AG04450 (cell line): Measurements from ENCODE around the gene MZF1. TPM values are rescaled to one million over a fixed set of nuclear protein-coding genes. Genes with fewer than 3 reads are reported as not detected.
"Not testable (repeated sequence)": the region's sequence is repeated elsewhere in the genome, so short reads cannot be mapped to it uniquely, and the experiment has no call there.

Experiments used
- CTCF ChIA-PET: fragments of 300-600, 350-600 bp; formaldehyde crosslinking; extraction: SDS; loops from one replicate; lab custom pipeline; 2022; ENCODE audit warnings: antibody characterized with exemption, inconsistent platforms; lab: Charles Lee
- POLR2A ChIA-PET: fragments of 350-600 bp; formaldehyde crosslinking; extraction: SDS; loops from one replicate; lab custom pipeline; 2021; ENCODE audit warnings: antibody characterized with exemption, inconsistent platforms; lab: Yijun Ruan, JAX
- DNase-seq: peaks from one replicate; pipeline ENCODE4 v3.0.0-alpha.2; 2011; ENCODE audit warnings: low read depth, low spot score
- H3K27ac ChIP-seq: one replicate; pipeline ENCODE4 v1.5.1; 2012; ENCODE audit warnings: low read depth, low read length, control low read depth
- H3K27me3 ChIP-seq: one replicate; pipeline ENCODE4 v1.6.0; 2012; ENCODE audit warnings: low read length; ENCODE audit not compliant: control insufficient read depth, insufficient read depth
- H3K4me3 ChIP-seq: 2 replicates; pipeline ENCODE4 v1.5.1; 2011; ENCODE audit warnings: mild to moderate bottlenecking, low read depth, low read length, control low read depth
- H3K9me3 ChIP-seq: 2 replicates; pipeline ENCODE4 v1.5.1; 2012; ENCODE audit warnings: low read length; ENCODE audit not compliant: control insufficient read depth, insufficient read depth
- polyA plus RNA-seq: library from polyadenylated mRNA; depleted of rRNA; stranded (reverse); fragments of >200 nt; gene quantifications from 2 replicates; pipeline ENCODE4 v1.2.3, GENCODE V29; 2011
- TF ChIP-seq, protein P1 (sequence below): IDR thresholded peaks from 2 replicates; pipeline ENCODE4 v1.5.1; 2011; ENCODE audit warnings: low read depth, low read length, control low read depth, inconsistent platforms

Gene MZF1
- polyA plus RNA-seq, 1 experiment, result 5.5 TPM

DNA sequence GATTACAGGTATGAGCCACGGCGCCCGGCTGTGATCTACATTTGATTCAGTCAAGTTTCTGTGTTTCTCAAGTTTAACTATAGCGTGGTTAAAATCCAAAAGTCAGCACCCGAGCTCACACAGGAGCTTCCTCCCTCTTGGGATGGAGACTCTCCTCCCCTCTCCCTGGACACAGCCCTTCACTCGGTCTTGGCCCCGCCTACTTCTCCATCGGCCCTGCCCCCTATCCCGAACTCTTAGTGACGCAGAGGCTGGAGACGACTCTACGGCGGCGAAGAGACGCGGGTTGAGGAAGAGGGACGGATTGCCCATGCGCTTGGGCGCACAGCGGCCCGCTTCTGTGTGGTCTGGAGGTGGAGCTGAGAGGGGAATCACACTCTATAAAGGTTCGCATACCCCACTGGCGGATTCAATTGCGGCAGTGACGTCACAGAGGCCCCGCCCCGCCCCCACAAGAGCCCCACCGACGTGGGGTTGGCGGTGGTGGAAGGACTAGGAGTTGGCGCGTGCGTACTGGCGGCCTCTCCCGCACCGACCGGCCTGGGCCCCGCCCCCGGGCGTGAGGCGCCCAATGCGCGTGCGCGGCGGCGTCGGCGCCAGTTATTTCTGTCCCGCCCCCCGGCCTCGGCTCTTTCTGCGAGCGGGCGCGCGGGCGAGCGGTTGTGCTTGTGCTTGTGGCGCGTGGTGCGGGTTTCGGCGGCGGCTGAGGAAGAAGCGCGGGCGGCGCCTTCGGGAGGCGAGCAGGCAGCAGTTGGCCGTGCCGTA lies 29.1 kb downstream of the MZF1 start, which contains the start of gene TRIM28:
TSS of gene TRIM28 (plus strand) at position 239 of the 765 bp plus-strand sequence. CDS start 694 bp downstream, outside the sequence.
- TF ChIP-seq, protein P1, sequence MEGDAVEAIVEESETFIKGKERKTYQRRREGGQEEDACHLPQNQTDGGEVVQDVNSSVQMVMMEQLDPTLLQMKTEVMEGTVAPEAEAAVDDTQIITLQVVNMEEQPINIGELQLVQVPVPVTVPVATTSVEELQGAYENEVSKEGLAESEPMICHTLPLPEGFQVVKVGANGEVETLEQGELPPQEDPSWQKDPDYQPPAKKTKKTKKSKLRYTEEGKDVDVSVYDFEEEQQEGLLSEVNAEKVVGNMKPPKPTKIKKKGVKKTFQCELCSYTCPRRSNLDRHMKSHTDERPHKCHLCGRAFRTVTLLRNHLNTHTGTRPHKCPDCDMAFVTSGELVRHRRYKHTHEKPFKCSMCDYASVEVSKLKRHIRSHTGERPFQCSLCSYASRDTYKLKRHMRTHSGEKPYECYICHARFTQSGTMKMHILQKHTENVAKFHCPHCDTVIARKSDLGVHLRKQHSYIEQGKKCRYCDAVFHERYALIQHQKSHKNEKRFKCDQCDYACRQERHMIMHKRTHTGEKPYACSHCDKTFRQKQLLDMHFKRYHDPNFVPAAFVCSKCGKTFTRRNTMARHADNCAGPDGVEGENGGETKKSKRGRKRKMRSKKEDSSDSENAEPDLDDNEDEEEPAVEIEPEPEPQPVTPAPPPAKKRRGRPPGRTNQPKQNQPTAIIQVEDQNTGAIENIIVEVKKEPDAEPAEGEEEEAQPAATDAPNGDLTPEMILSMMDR, result no peak
- CTCF ChIA-PET, result interaction anchor here (0.6 to 1.4 kb wide), 4 partner anchors 24 to 714 kb away, joined by 3 to 5 read pairs (median 3); partner anchors contain the start of genes ZBTB45 and ZNF587B
- H3K4me3 ChIP-seq, result peak within 1 kb of the TSS; percentile 84
- no peaks in the 10 kb centered on the region; the same call in 1 of the 2 replicates for H3K9me3 ChIP-seq
- POLR2A ChIA-PET, result interaction anchor here (0.6 to 3.2 kb wide), 15 partner anchors 10 to 1138 kb away, joined by 3 to 54 read pairs (median 5); partner anchors contain the start of genes CHMP2A, UBE2M, ZBTB45 and ZNF324B
- peak; percentile 99 for DNase-seq
- peak within 1 kb of the TSS; percentile 97 for H3K27ac ChIP-seq
- peaks cover 6% of the 10 kb centered on the region for H3K27me3 ChIP-seq

DNA sequence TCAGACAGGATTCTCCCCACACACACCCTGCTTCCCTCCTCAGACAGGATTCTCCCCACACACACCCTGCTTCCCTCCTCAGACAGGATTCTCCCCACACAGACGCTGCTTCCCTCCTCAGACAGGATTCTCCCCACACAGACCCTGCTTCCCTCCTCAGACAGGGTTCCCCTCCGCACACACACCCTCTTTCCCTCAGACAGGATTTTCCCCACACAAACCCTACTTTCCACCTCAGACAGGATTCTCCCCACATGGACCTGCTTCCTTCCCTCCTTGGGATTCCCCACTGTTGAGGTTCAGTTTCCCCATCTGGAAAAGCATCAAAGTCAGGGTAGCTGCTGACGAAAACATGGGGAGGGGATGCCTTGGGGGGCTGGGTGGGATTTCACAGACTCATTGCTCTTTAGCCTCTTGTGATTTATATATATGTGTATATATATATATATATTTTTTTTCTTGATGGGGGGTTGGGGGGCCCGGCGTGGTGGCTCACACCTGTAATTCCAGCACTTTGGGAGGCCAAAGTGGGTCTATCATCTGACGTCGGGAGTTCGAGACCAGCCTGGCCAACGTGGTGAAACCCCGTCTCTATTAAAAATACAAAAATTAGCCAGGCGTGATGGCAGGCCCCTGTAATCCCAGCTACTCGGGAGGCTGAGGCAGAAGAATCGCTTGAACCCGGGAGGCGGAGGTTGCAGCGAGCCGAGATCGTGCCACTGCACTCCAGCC lies 30.3 kb downstream of the MZF1 start:
- Histone ChIP-seq H3K4me3 (peak overlapping the region; percentile 38; the same call in 1 of the 2 replicates), H3K27ac (peak overlapping the region; percentile 97)
- POLR2A ChIA-PET, result interaction anchor here (1.0 to 3.2 kb wide), 4 partner anchors 11 to 91 kb away, joined by 4 to 54 read pairs (median 34); partner anchors contain the start of genes CHMP2A, UBE2M, ZBTB45 and ZNF324B

DNA sequence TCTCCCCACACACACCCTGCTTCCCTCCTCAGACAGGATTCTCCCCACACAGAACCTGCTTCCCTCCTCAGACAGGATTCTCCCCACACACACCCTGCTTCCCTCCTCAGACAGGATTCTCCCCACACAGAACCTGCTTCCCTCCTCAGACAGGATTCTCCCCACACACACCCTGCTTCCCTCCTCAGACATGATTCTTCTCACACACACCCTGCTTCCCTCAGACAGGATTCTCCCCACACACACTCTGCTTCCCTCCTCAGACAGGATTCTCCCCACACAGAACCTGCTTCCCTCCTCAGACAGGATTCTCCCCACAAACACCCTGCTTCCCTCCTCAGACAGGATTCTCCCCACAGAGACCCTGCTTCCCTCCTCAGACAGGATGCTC lies 34.0 kb downstream of the MZF1 start:
- H3K4me3 ChIP-seq, H3K9me3 ChIP-seq, H3K27ac ChIP-seq, DNase-seq, CTCF ChIA-PET, POLR2A ChIA-PET: not testable (repeated sequence)
- peaks cover 25% of the 10 kb centered on the region for H3K27me3 ChIP-seq

More for the DNA sequence above, 30.3 kb downstream of the MZF1 start:
- not testable (repeated sequence) for H3K9me3 ChIP-seq, DNase-seq
- peaks cover 18% of the 10 kb centered on the region for H3K27me3 ChIP-seq
- CTCF ChIA-PET, result interaction anchor here (1.1 to 1.4 kb wide), 3 partner anchors 23 to 38 kb away, joined by 3 to 5 read pairs (median 3); partner anchors contain the start of gene ZBTB45

DNA sequence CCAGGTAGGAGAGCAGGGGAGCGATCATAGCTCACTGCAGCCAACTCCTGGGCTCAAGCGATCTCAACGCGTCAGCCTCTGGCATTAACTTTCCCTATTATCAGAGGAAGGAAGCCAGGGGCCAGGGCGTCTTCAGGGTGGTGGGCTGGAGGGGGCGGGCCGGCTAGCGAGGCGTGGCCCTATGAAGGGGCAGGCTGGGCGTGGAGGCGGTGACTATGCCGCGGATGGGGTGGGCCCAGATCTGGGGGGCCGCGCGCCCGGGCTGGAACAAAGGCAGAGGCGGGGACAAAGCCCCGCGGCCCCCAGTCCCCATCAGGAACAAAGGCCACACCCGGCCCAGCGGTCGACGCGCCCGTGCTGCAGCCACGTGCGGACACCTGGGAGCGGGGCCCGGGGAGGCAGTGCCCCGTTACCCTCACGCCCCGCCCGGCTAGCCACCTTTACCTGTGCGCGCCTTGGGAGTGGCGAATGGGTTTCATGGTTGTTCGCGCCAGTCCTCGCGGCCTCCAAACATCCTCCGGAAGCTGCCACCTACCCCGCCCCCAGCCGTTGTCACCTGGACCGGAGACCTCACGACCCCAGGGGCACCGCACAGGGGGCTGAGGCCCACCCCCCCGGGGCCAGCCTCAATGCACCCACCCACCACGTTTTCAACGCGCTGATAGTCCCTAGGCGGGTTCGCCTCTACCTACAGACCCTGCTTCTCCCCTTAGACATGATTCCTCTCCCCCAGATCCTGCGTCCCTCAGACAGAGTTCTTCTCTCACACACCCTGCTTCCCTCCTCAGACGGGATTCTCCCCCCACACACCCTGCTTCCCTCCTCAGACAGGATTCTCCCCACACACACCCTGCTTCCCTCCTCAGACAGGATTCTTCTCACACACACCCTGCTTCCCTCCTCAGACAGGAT lies 34.6 kb downstream of the MZF1 start:
- Histone ChIP-seq H3K27ac (no peak overlapping the region), H3K9me3 (no peaks in the 10 kb centered on the region; the same call in 1 of the 2 replicates), H3K27me3 (peaks cover 27% of the 10 kb centered on the region), H3K4me3 (peak overlapping the region; percentile 31; the same call in 1 of the 2 replicates)
- TF ChIP-seq, protein P1, result no peak
- no peak for DNase-seq
- CTCF ChIA-PET, result interaction anchor here (0.7 to 1.0 kb wide), 2 partner anchors 19 to 47 kb away, joined by 4 to 5 read pairs; partner anchors contain the start of gene ZBTB45
- POLR2A ChIA-PET, result no interaction called here
